Measurements from ENCODE around the gene LAYN. TPM values are rescaled to one million over a fixed set of nuclear protein-coding genes. Genes with fewer than 3 reads are reported as not detected.

Gene LAYN
- total RNA-seq, 4 donors from 2014 or later = 1.6 to 13.0 (median 8.9) TPM

- 79 to 84% methylated on average over 1 of the region's 1 CpG for WGBS, 2 donors
- TF ChIP-seq POLR2A (IDR thresholded peaks at IDR 0.05) (no peak), CTCF (IDR thresholded peaks at IDR 0.05) (no peak)
- H3K27me3 ChIP-seq = no peaks in the 10 kb centered on the region
- H3K4me1 ChIP-seq = peaks cover 0 to 10% (median under 1%) of the 10 kb centered on the region in 3 donors
- H3K36me3 ChIP-seq = no peaks in the 10 kb centered on the region
- DNase-seq = no peak
- no peak overlapping the region for H3K4me3 ChIP-seq
- H3K9me3 ChIP-seq = no peaks in the 10 kb centered on the region
- intact Hi-C loops (cut with DNase I) = no loop called here
- H3K27ac ChIP-seq = no peak overlapping the region
Measured at GRCh38 chr11:111596319-111596718, 55.8 kb downstream of the LAYN start.

DNA sequence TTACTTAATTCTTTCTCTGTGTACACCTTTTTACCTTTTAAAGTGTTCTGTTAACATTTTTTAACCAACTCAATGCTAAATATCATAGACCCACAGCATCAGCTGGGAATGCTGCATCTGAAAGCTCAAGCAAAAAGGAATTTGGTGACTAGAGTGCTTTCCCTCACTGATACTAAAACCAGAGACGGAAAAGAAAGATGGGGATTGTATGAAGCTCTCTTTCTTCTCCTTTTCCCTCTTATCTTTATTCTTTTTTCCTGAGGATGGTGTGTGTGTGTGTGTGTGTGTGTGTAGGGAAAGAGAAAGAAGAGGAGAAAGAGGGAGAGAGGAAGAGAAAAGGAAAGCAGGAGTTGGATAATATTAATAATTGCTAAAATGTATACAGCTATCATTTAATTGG, 57.6 kb downstream of the LAYN start:
- H3K36me3 ChIP-seq = no peaks in the 10 kb centered on the region
- H3K4me3 ChIP-seq = no peak overlapping the region
- WGBS, 2 donors = 45 to 53% methylated on average over 1 of the region's 1 CpG
- H3K27me3 ChIP-seq = no peaks in the 10 kb centered on the region
- H3K4me1 ChIP-seq = peaks cover 1 to 18% (median 5%) of the 10 kb centered on the region in 3 donors
- H3K27ac ChIP-seq = peak overlapping the region in 1 of 4 donors; percentile 3
- TF ChIP-seq POLR2A (IDR thresholded peaks at IDR 0.05) (no peak), CTCF (IDR thresholded peaks at IDR 0.05) (no peak)
- intact Hi-C loops (cut with DNase I) = no loop called here
- DNase-seq = no peak
- no peaks in the 10 kb centered on the region for H3K9me3 ChIP-seq

GRCh38 chr11:111598559-111598958, 58.0 kb downstream of the LAYN start:
- no peak overlapping the region for H3K4me3 ChIP-seq
- DNase-seq = no peak
- no peak overlapping the region for H3K27ac ChIP-seq
- H3K27me3 ChIP-seq = no peaks in the 10 kb centered on the region
- intact Hi-C loops (cut with DNase I) = no loop called here
- H3K4me1 ChIP-seq = peaks cover 5 to 22% (median 8%) of the 10 kb centered on the region in 3 donors
- 23 to 53% methylated on average over 2 of the region's 2 CpGs for WGBS, 2 donors
- no peaks in the 10 kb centered on the region for H3K9me3 ChIP-seq
- no peak for TF ChIP-seq POLR2A (IDR thresholded peaks at IDR 0.05)
- TF ChIP-seq CTCF (IDR thresholded peaks at IDR 0.05) = no peak
- H3K36me3 ChIP-seq = no peaks in the 10 kb centered on the region

DNA sequence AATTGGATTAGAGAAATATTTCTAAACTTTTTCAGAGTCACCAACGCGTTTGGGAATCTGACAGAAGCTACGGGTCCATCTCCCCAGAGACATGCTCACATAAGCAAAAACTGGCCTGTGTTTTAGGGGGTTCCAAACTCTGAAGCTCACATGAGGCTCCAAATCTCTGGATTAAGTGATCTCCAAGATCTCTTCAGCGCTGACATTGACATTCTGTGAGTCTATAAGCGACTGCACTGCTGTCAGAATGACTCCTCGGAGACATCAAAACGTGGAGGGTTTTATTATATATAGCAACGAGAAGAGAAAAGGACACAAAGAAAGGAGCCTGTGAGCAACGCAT, 61.1 kb downstream of the LAYN start:
- no peaks in the 10 kb centered on the region for H3K36me3 ChIP-seq
- DNase-seq = no peak
- peaks cover 11 to 49% (median 15%) of the 10 kb centered on the region in 3 donors for H3K4me1 ChIP-seq
- intact Hi-C loops (cut with DNase I) = loop anchor here (5.0 kb wide), 1 partner anchor 166 kb away; the partner anchor contains the start of gene PPP2R1B
- peak overlapping the region; percentile 90 to 98 (median 94) for H3K27ac ChIP-seq
- WGBS, 2 donors = 11 to 18% methylated on average over 8 to 9 of the region's 9 CpGs
- H3K9me3 ChIP-seq = no peaks in the 10 kb centered on the region
- no peaks in the 10 kb centered on the region for H3K27me3 ChIP-seq
- TF ChIP-seq POLR2A (IDR thresholded peaks at IDR 0.05) = no peak
- no peak for TF ChIP-seq CTCF (IDR thresholded peaks at IDR 0.05)
- peak overlapping the region; percentile 61 to 92 (median 81) for H3K4me3 ChIP-seq

GRCh38 chr11:111601979-111602864, 61.7 kb downstream of the LAYN start, which contains the start of gene SIK2:
TSS of gene SIK2 (plus strand) at chr11:111602449. CDS start at chr11:111602564, 115 bp downstream.
- H3K27me3 ChIP-seq = no peaks in the 10 kb centered on the region
- DNase-seq = peak; percentile 50
- H3K4me1 ChIP-seq = peaks cover 11 to 54% (median 15%) of the 10 kb centered on the region in 3 donors

More at GRCh38 chr11:111601979-111602864, 61.7 kb downstream of the LAYN start, which contains the start of gene SIK2:
- WGBS, 2 donors = 0 to 1% methylated on average over 7 to 30 of the region's 100 CpGs
- Histone ChIP-seq H3K36me3 (no peaks in the 10 kb centered on the region), H3K4me3 (peak within 1 kb of the TSS; percentile 61 to 92 (median 81)), H3K9me3 (no peaks in the 10 kb centered on the region), H3K27ac (peak within 1 kb of the TSS; percentile 90 to 98 (median 94))
- TF ChIP-seq CTCF (IDR thresholded peaks at IDR 0.05) = peak; percentile 64 to 95 (median 88)
- TF ChIP-seq POLR2A (IDR thresholded peaks at IDR 0.05) = peak in 1 of 4 donors; percentile 56
- intact Hi-C loops (cut with DNase I) = loop anchor here (5.0 kb wide), 1 partner anchor 165 kb away; the partner anchor contains the start of gene PPP2R1B
